Measurements from ENCODE around the gene KLC3.

KLC3 gene

GRCh38 chr19:45294291-45295029 lies 46.1 kb upstream of the KLC3 start:
- TF ChIP-seq PPARA (CRISPR knock-in tag; IDR thresholded peaks at IDR 0.05; ENCODE audit: borderline replicate concordance), result no peak
- no peak for TF ChIP-seq GLIS3 (CRISPR knock-in tag; IDR thresholded peaks at IDR 0.05)
- no peak for TF ChIP-seq OSR1 (CRISPR knock-in tag; IDR thresholded peaks at IDR 0.05)
- TF ChIP-seq ZFP3 (CRISPR knock-in tag; IDR thresholded peaks at IDR 0.05), result no peak
- TF ChIP-seq ESRRG (CRISPR knock-in tag; IDR thresholded peaks at IDR 0.05), result no peak
- no peak for TF ChIP-seq SNAI2 (CRISPR knock-in tag; IDR thresholded peaks at IDR 0.05)
- TF ChIP-seq ZFP30 (CRISPR knock-in tag; IDR thresholded peaks at IDR 0.05), result no peak
- no peak for TF ChIP-seq ZNF70 (CRISPR knock-in tag; IDR thresholded peaks at IDR 0.05)
- TF ChIP-seq CSDC2 (CRISPR knock-in tag; IDR thresholded peaks at IDR 0.05), result no peak
- no peak for TF ChIP-seq ZNF8 (CRISPR knock-in tag; IDR thresholded peaks at IDR 0.05)
- ATAC-seq, result no peak

GRCh38 chr19:45295873-45296272 lies 44.7 kb upstream of the KLC3 start:
- TF ChIP-seq TCF4 (CRISPR knock-in tag; IDR thresholded peaks at IDR 0.05; ENCODE audit: borderline replicate concordance) (no peak), CSDC2 (CRISPR knock-in tag; IDR thresholded peaks at IDR 0.05) (no peak), RARB (CRISPR knock-in tag; IDR thresholded peaks at IDR 0.05) (no peak), ESRRG (CRISPR knock-in tag; IDR thresholded peaks at IDR 0.05) (no peak), ZC3H10 (CRISPR knock-in tag; IDR thresholded peaks at IDR 0.05) (no peak), POU6F1 (CRISPR knock-in tag; IDR thresholded peaks at IDR 0.05; ENCODE audit: borderline replicate concordance, low read depth) (no peak), OSR1 (CRISPR knock-in tag; IDR thresholded peaks at IDR 0.05) (no peak), SNAI2 (CRISPR knock-in tag; IDR thresholded peaks at IDR 0.05) (no peak), PATZ1 (CRISPR knock-in tag; IDR thresholded peaks at IDR 0.05; ENCODE audit: borderline replicate concordance) (no peak), GLIS3 (CRISPR knock-in tag; IDR thresholded peaks at IDR 0.05) (no peak), TSHZ2 (CRISPR knock-in tag; IDR thresholded peaks at IDR 0.05) (no peak), ISL1 (CRISPR knock-in tag; IDR thresholded peaks at IDR 0.05) (no peak)
- ATAC-seq, result no peak

GRCh38 chr19:45296355-45296754 lies 44.2 kb upstream of the KLC3 start:
- ATAC-seq, result no peak; the same call in 2 of the 3 replicates
- no peak for TF ChIP-seq SNAI2 (CRISPR knock-in tag; IDR thresholded peaks at IDR 0.05)
- no peak for TF ChIP-seq ZNF70 (CRISPR knock-in tag; IDR thresholded peaks at IDR 0.05)
- no peak for TF ChIP-seq OSR1 (CRISPR knock-in tag; IDR thresholded peaks at IDR 0.05)
- no peak for TF ChIP-seq ZFP3 (CRISPR knock-in tag; IDR thresholded peaks at IDR 0.05)
- no peak for TF ChIP-seq ZFP30 (CRISPR knock-in tag; IDR thresholded peaks at IDR 0.05)
- no peak for TF ChIP-seq TOX (CRISPR knock-in tag; IDR thresholded peaks at IDR 0.05; ENCODE audit: borderline replicate concordance)
- TF ChIP-seq RARB (CRISPR knock-in tag; IDR thresholded peaks at IDR 0.05), result no peak

- TF ChIP-seq PATZ1 (CRISPR knock-in tag; IDR thresholded peaks at IDR 0.05; ENCODE audit: borderline replicate concordance), result no peak
- no peak for TF ChIP-seq SNAI2 (CRISPR knock-in tag; IDR thresholded peaks at IDR 0.05)
- no peak for ATAC-seq
These were observed 42.9 kb upstream of the KLC3 start for GRCh38 chr19:45297674-45298073.

Measured in SK-N-SH treated with all-trans-retinoic acid at 6 μM for 48 hours (cell line).